Panc1 (cell line): ENCODE measurements around the gene OTOF. TPM values are rescaled to one million over a fixed set of nuclear protein-coding genes. Genes with fewer than 3 reads are reported as not detected.
A peak's percentile ranks its signal among the peaks of the same experiment; 100 is the strongest.

Experiments used
- ATAC-seq: fragments of 200-7000 bp; cut with Tn5 transposase; 2 replicates; pipeline ENCODE4 v1.9.1; 2020; ENCODE audit warnings: mild to moderate bottlenecking, moderate library complexity
- BruUV-seq: library from RNA; stranded (reverse); fragments of 400-500 nt; replicated peaks from 2 replicates; lab custom pipeline; 2021; lab: Mats Ljungman, UMichigan
- CTCF ChIA-PET: fragments of 300-600 bp; sonication (Branson Sonifier 250); formaldehyde crosslinking; loops from one replicate; lab custom pipeline; 2022; ENCODE audit warnings: antibody characterized with exemption; lab: Charles Lee
- POLR2A ChIA-PET: fragments of 300-600 bp; sonication (Branson Sonifier 250); formaldehyde crosslinking; loops from one replicate; lab custom pipeline; 2022; ENCODE audit warnings: antibody characterized with exemption; lab: Charles Lee
- DNase-seq: peaks from one replicate; pipeline ENCODE4 v3.0.0-alpha.2; 2010; ENCODE audit warnings: low read depth, low spot score
- H3K27ac ChIP-seq: 2 replicates; pipeline ENCODE4 v1.5.1; 2011; ENCODE audit warnings: mild to moderate bottlenecking, low read length, inconsistent platforms
- H3K27me3 ChIP-seq: fragments of 200-500 bp; sonication (Bioruptor generic); 2 replicates; pipeline ENCODE4 v1.6.0; 2014; ENCODE audit warnings: low read length, inconsistent platforms; ENCODE audit not compliant: control insufficient read depth, insufficient read depth
- H3K36me3 ChIP-seq: fragments of 200-500 bp; sonication (Bioruptor generic); 2 replicates; pipeline ENCODE4 v1.5.1; 2014; ENCODE audit warnings: inconsistent platforms, mild to moderate bottlenecking, low read length, moderate library complexity; ENCODE audit not compliant: control insufficient read depth, insufficient read depth
- H3K4me1 ChIP-seq: 2 replicates; pipeline ENCODE4 v1.5.1; 2011; ENCODE audit warnings: inconsistent platforms, mild to moderate bottlenecking, low read length, moderate library complexity; ENCODE audit not compliant: control insufficient read depth, insufficient read depth
- H3K4me3 ChIP-seq, 2 experiments: 2 replicates each; pipeline ENCODE4 v1.5.1; 2011 to 2012; ENCODE audit warnings: low read depth in 2 of 2, low read length in 2 of 2, mild to moderate bottlenecking in 2 of 2, inconsistent platforms in 1 of 2, moderate library complexity in 1 of 2
- H3K9me3 ChIP-seq: fragments of 200-500 bp; sonication (Bioruptor generic); 2 replicates; pipeline ENCODE4 v1.5.1; 2014; ENCODE audit warnings: low read depth, mild to moderate bottlenecking, inconsistent platforms, low read length, moderate library complexity; ENCODE audit not compliant: control insufficient read depth, insufficient read depth
- CTCF ChIP-seq: fragments of 450-650 bp; IDR thresholded peaks from 2 replicates; pipeline ENCODE4 v1.5.1; 2017; ENCODE audit warnings: mild to moderate bottlenecking
- POLR2AphosphoS5 ChIP-seq: IDR thresholded peaks from 2 replicates; pipeline ENCODE4 v1.6.1; 2012; ENCODE audit warnings: mild to moderate bottlenecking, low read depth, low read length, moderate library complexity
- REST ChIP-seq, 2 experiments: IDR thresholded peaks; 2 replicates each; pipeline ENCODE4 v1.6.1; 2011 to 2012; ENCODE audit warnings: low read depth in 2 of 2, control low read depth in 1 of 2, low read length in 1 of 2, mild to moderate bottlenecking in 1 of 2, moderate library complexity in 1 of 2; ENCODE audit not compliant: insufficient read depth in 1 of 2
- SIN3A ChIP-seq: IDR thresholded peaks from 2 replicates; pipeline ENCODE4 v1.6.1; 2012; ENCODE audit warnings: low read depth, mild to moderate bottlenecking, low read length, moderate library complexity, borderline replicate concordance; ENCODE audit not compliant: insufficient read depth
- TCF7L2 ChIP-seq: IDR thresholded peaks from 2 replicates; pipeline ENCODE4 v1.6.1; 2011; ENCODE audit warnings: mild to moderate bottlenecking, low read depth, low read length, inconsistent platforms
- in situ Hi-C: cut with HindIII; loops from 2 replicates; pipeline ENCODE4 v1.10.0; 2016; ENCODE audit warnings: low sequenced_read_pairs, low pct_unique_long_range_greater_than_20kb
- intact Hi-C: fragments of 100-400 bp; cut with micrococcal nuclease; formaldehyde crosslinking; loops from one replicate; pipeline ENCODE4 v1.10.0; 2022; ENCODE audit not compliant: unreplicated experiment
- total RNA-seq: library from RNA; stranded (reverse); gene quantifications from one replicate; pipeline ENCODE4 v1.2.1, GENCODE V29; 2021; ENCODE audit not compliant: unreplicated experiment

Gene OTOF
- total RNA-seq, 1 experiment from 2014 or later, result 0.41 TPM

DNA sequence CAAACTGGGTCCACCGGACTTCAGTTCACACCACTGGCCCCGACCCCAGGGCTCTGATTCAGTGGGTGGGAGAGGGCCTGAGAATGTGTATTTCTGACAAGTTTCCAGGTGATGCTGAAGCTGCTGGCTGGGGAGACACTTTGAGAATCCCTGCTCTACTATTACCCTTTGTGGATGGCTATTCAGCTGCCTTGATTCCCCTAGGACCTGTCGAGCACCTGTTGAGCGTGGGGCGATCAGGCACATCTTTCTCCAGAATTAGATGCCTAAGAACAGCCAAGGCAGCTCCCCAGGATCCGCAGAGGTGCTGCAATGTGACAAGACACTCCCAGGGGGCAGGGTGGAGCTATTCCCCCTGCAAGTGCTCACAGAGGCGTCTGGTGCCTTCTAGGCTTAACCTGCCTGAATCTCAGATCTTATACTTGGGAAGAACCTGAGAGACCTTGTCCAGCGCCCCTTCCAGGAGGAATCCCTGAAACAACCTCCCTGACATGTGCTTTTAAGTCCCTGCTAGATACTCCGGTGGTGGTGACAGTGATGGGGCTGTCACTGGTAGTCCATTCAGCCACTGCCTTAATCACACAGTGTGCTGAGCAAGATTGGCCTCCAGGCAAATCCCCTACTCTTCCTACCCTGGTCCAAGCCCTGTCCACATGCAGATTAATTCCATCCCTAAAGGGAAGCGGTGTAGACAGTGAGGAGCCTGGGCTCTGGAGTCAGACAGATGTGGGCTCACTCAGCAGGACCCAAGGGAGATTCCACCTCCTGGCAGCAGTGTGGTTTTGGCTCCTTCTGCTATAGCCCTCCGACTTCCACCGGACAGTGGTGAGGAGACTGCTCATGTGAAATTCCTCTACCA, 43.4 kb upstream of the OTOF start:
- in situ Hi-C loops (no loop called here), intact Hi-C loops (no loop called here)
- TF ChIP-seq POLR2AphosphoS5 (no peak), SIN3A (no peak), TCF7L2 (no peak), REST (IDR thresholded peaks at IDR 0.05; ENCODE audit: insufficient read depth in 1 of 2, low read depth in 2 of 2, low read length in 1 of 2) (no peak), CTCF (no peak)
- ChIA-PET CTCF (interaction anchor here (0.5 to 1.5 kb wide), 5 partner anchors 9 to 57 kb away, joined by 4 to 5 read pairs (median 4); no protein-coding TSS in a partner anchor), POLR2A (no interaction called here)
- ATAC-seq (peak; percentile 79), DNase-seq (peak; percentile 7)
- H3K4me3 ChIP-seq, result no peak overlapping the region
- H3K36me3 ChIP-seq, result no peaks in the 10 kb centered on the region
- BruUV-seq, result no TSS peak
- no peak overlapping the region for H3K27ac ChIP-seq
- peaks cover 11% of the 10 kb centered on the region for H3K27me3 ChIP-seq
- H3K9me3 ChIP-seq, result no peaks in the 10 kb centered on the region
- H3K4me1 ChIP-seq, result no peaks in the 10 kb centered on the region

- DNase-seq, result no peak
- CTCF ChIA-PET, result interaction anchor here (0.5 to 1.5 kb wide), 3 partner anchors 21 to 730 kb away, joined by 3 to 6 read pairs (median 4); no protein-coding TSS in a partner anchor
- Histone ChIP-seq H3K4me3 (no peak overlapping the region), H3K4me1 (no peaks in the 10 kb centered on the region), H3K36me3 (no peaks in the 10 kb centered on the region), H3K27ac (no peak overlapping the region), H3K27me3 (peaks cover 11% of the 10 kb centered on the region), H3K9me3 (no peaks in the 10 kb centered on the region)
- in situ Hi-C loops (no loop called here), intact Hi-C loops (no loop called here)
- POLR2A ChIA-PET, result no interaction called here
- no peak for TF ChIP-seq TCF7L2
- TF ChIP-seq POLR2AphosphoS5, result no peak
- no peak for TF ChIP-seq REST (IDR thresholded peaks at IDR 0.05; ENCODE audit: insufficient read depth in 1 of 2, low read depth in 2 of 2, low read length in 1 of 2)
- no peak for TF ChIP-seq SIN3A
- TF ChIP-seq CTCF, result no peak
- ATAC-seq, result no peak
- no TSS peak for BruUV-seq
These were observed 42.2 kb upstream of the OTOF start for GRCh38 chr2:26520148-26520449.
